ENCODE measurements around the gene ITM2A. TPM values are rescaled to one million over a fixed set of nuclear protein-coding genes. Genes with fewer than 3 reads are reported as not detected.

The ITM2A gene
- total RNA-seq, 1 experiment from 2014 or later, result 839 TPM

GRCh38 chrX:79336869-79337815 lies 30.0 kb downstream of the ITM2A start:
- H3K4me1 ChIP-seq (ENCODE audit: insufficient read depth, low read length, poor library complexity, severe bottlenecking), result peaks cover 12% of the 10 kb centered on the region
- peak overlapping the region; percentile 29 for H3K4me3 ChIP-seq (ENCODE audit: low read depth, low read length, poor library complexity, severe bottlenecking)
- POLR2A ChIA-PET (ENCODE audit: low non-redundant PET), result interaction anchor here (0.6 kb wide), 1 partner anchor 26 kb away, joined by 3 read pairs; no protein-coding TSS in a partner anchor
- peaks cover 5% of the 10 kb centered on the region for H3K9me3 ChIP-seq (ENCODE audit: low read depth, low read length, poor library complexity, severe bottlenecking)
- H3K27me3 ChIP-seq (replicated peaks; ENCODE audit: insufficient read depth, low read depth, low read length, poor library complexity), result no peaks in the 10 kb centered on the region
- CTCF ChIA-PET, result interaction anchor here (0.6 kb wide), 1 partner anchor 76 kb away, joined by 3 read pairs; no protein-coding TSS in a partner anchor
- DNase-seq (ENCODE audit: low spot score), result peak; percentile 71
- peak overlapping the region; percentile 88 for H3K27ac ChIP-seq (ENCODE audit: low read depth, low read length, poor library complexity, severe bottlenecking)
- intact Hi-C loops (cut with micrococcal nuclease; ENCODE audit: unreplicated experiment), result loop anchor here (10.0 kb wide), 1 partner anchor 192 kb away; the partner anchor contains the start of gene GPR174
- no peak for TF ChIP-seq EZH2 (IDR thresholded peaks at IDR 0.05; ENCODE audit: borderline replicate concordance, low read depth, low read length, poor library complexity, severe bottlenecking)
- TF ChIP-seq, protein P1, sequence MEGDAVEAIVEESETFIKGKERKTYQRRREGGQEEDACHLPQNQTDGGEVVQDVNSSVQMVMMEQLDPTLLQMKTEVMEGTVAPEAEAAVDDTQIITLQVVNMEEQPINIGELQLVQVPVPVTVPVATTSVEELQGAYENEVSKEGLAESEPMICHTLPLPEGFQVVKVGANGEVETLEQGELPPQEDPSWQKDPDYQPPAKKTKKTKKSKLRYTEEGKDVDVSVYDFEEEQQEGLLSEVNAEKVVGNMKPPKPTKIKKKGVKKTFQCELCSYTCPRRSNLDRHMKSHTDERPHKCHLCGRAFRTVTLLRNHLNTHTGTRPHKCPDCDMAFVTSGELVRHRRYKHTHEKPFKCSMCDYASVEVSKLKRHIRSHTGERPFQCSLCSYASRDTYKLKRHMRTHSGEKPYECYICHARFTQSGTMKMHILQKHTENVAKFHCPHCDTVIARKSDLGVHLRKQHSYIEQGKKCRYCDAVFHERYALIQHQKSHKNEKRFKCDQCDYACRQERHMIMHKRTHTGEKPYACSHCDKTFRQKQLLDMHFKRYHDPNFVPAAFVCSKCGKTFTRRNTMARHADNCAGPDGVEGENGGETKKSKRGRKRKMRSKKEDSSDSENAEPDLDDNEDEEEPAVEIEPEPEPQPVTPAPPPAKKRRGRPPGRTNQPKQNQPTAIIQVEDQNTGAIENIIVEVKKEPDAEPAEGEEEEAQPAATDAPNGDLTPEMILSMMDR (conservative IDR thresholded peaks at IDR 0.05; ENCODE audit: low read depth, low read length), result no peak
- no TSS peak for BruUV-seq (replicated peaks)
- no peaks in the 10 kb centered on the region for H3K36me3 ChIP-seq (ENCODE audit: insufficient read depth, low read length, poor library complexity, severe bottlenecking)

- H3K36me3 ChIP-seq (ENCODE audit: insufficient read depth, low read length, poor library complexity, severe bottlenecking), result no peaks in the 10 kb centered on the region
- ChIA-PET CTCF (no interaction called here), POLR2A (ENCODE audit: low non-redundant PET) (no interaction called here)
- peak; percentile 54 for DNase-seq (ENCODE audit: low spot score)
- H3K27me3 ChIP-seq (replicated peaks; ENCODE audit: insufficient read depth, low read depth, low read length, poor library complexity), result no peaks in the 10 kb centered on the region
- no TSS peak for BruUV-seq (replicated peaks)
- no peaks in the 10 kb centered on the region for H3K9me3 ChIP-seq (ENCODE audit: low read depth, low read length, poor library complexity, severe bottlenecking)
- TF ChIP-seq, protein P1 (conservative IDR thresholded peaks at IDR 0.05; ENCODE audit: low read depth, low read length), result no peak
- no peak for TF ChIP-seq EZH2 (IDR thresholded peaks at IDR 0.05; ENCODE audit: borderline replicate concordance, low read depth, low read length, poor library complexity, severe bottlenecking)
- peaks cover 5% of the 10 kb centered on the region for H3K4me1 ChIP-seq (ENCODE audit: insufficient read depth, low read length, poor library complexity, severe bottlenecking)
- no peak overlapping the region for H3K4me3 ChIP-seq (ENCODE audit: low read depth, low read length, poor library complexity, severe bottlenecking)
- peak overlapping the region; percentile 54 for H3K27ac ChIP-seq (ENCODE audit: low read depth, low read length, poor library complexity, severe bottlenecking)
- intact Hi-C loops (cut with micrococcal nuclease; ENCODE audit: unreplicated experiment), result loop anchor here (10.0 kb wide), 1 partner anchor 185 kb away; the partner anchor contains the start of gene GPR174
Measured at GRCh38 chrX:79330022-79330421, 37.1 kb downstream of the ITM2A start.

GRCh38 chrX:79325263-79325958 lies 41.7 kb downstream of the ITM2A start:
- peaks cover 3% of the 10 kb centered on the region for H3K9me3 ChIP-seq (ENCODE audit: low read depth, low read length, poor library complexity, severe bottlenecking)
- H3K4me3 ChIP-seq (ENCODE audit: low read depth, low read length, poor library complexity, severe bottlenecking), result no peak overlapping the region
- no peak for DNase-seq (ENCODE audit: low spot score)
- no peaks in the 10 kb centered on the region for H3K36me3 ChIP-seq (ENCODE audit: insufficient read depth, low read length, poor library complexity, severe bottlenecking)
- no peak overlapping the region for H3K27ac ChIP-seq (ENCODE audit: low read depth, low read length, poor library complexity, severe bottlenecking)
- no peaks in the 10 kb centered on the region for H3K27me3 ChIP-seq (replicated peaks; ENCODE audit: insufficient read depth, low read depth, low read length, poor library complexity)
- CTCF ChIA-PET, result no interaction called here
- BruUV-seq (replicated peaks), result no TSS peak
- intact Hi-C loops (cut with micrococcal nuclease; ENCODE audit: unreplicated experiment), result no loop called here
- TF ChIP-seq, protein P1 (conservative IDR thresholded peaks at IDR 0.05; ENCODE audit: low read depth, low read length), result no peak
- TF ChIP-seq EZH2 (IDR thresholded peaks at IDR 0.05; ENCODE audit: borderline replicate concordance, low read depth, low read length, poor library complexity, severe bottlenecking), result no peak
- POLR2A ChIA-PET (ENCODE audit: low non-redundant PET), result interaction anchor here (0.6 kb wide), 1 partner anchor 535 kb away, joined by 7 read pairs; no protein-coding TSS in a partner anchor
- H3K4me1 ChIP-seq (ENCODE audit: insufficient read depth, low read length, poor library complexity, severe bottlenecking), result peaks cover 4% of the 10 kb centered on the region
